Neural progenitor cell (in vitro differentiated cells): ENCODE results near the gene VPS8. TPM values are rescaled to one million over a fixed set of nuclear protein-coding genes. Genes with fewer than 3 reads are reported as not detected.

ENCODE experiments used
- DNase-seq: peaks from one replicate; pipeline ENCODE4 v3.0.0-alpha.2; 2016; ENCODE audit warnings: low spot score
- H2AFZ ChIP-seq: fragments of 200-600 bp; sonication (generic); replicated peaks from 2 replicates; pipeline ENCODE4 v1.6.1; 2016; ENCODE audit warnings: antibody characterized with exemption
- H3F3A ChIP-seq: fragments of 200-600 bp; sonication (generic); 2 replicates; pipeline ENCODE4 v1.6.1; 2016; ENCODE audit warnings: antibody characterized with exemption, low read depth
- H3K27ac ChIP-seq: fragments of 200-600 bp; sonication (generic); 2 replicates; pipeline ENCODE4 v1.5.1; 2016; ENCODE audit warnings: mild to moderate bottlenecking
- H3K27me3 ChIP-seq: fragments of 200-600 bp; sonication (generic); 2 replicates; pipeline ENCODE4 v1.6.1; 2016; ENCODE audit warnings: mild to moderate bottlenecking, moderate library complexity
- H3K36me3 ChIP-seq: fragments of 200-600 bp; sonication (generic); 2 replicates; pipeline ENCODE4 v1.5.1; 2016
- H3K4me1 ChIP-seq: fragments of 200-600 bp; sonication (generic); 2 replicates; pipeline ENCODE4 v1.6.1; 2016; ENCODE audit warnings: mixed run types
- H3K4me2 ChIP-seq: fragments of 200-600 bp; sonication (generic); 2 replicates; pipeline ENCODE4 v1.6.1; 2016
- H3K4me3 ChIP-seq: fragments of 200-600 bp; sonication (generic); 2 replicates; pipeline ENCODE4 v1.5.1; 2016
- H3K79me2 ChIP-seq: fragments of 200-600 bp; sonication (generic); 2 replicates; pipeline ENCODE4 v1.6.1; 2016; ENCODE audit warnings: low read depth
- H3K9ac ChIP-seq: fragments of 200-600 bp; sonication (generic); 2 replicates; pipeline ENCODE4 v1.6.1; 2016
- H3K9me3 ChIP-seq: fragments of 200-600 bp; sonication (generic); 2 replicates; pipeline ENCODE4 v1.5.1; 2016; ENCODE audit warnings: low read depth
- H4K20me1 ChIP-seq: fragments of 200-600 bp; sonication (generic); 2 replicates; pipeline ENCODE4 v1.6.1; 2016; ENCODE audit warnings: low read depth
- H3K27ac Mint-ChIP-seq: 3 replicates; pipeline ENCODE4 v1.8.0; 2021; ENCODE audit warnings: mixed read lengths
- H3K27me3 Mint-ChIP-seq: 2 replicates; pipeline ENCODE4 v1.8.0; 2022; ENCODE audit warnings: low read depth, mild to moderate bottlenecking, inconsistent platforms, moderate library complexity, mixed read lengths; ENCODE audit not compliant: insufficient read depth
- H3K36me3 Mint-ChIP-seq: 3 replicates; pipeline ENCODE4 v1.8.0; 2021; ENCODE audit warnings: mixed read lengths
- H3K4me1 Mint-ChIP-seq: 3 replicates; pipeline ENCODE4 v1.8.0; 2021; ENCODE audit warnings: mixed read lengths
- H3K4me3 Mint-ChIP-seq: 3 replicates; pipeline ENCODE4 v1.8.0; 2021; ENCODE audit warnings: mild to moderate bottlenecking, moderate library complexity, mixed read lengths
- H3K9me3 Mint-ChIP-seq: 3 replicates; pipeline ENCODE4 v1.8.0; 2020; ENCODE audit warnings: mixed read lengths
- EZH2 ChIP-seq: fragments of 200-600 bp; sonication (generic); IDR thresholded peaks from 2 replicates; pipeline ENCODE4 v1.6.1; 2017; ENCODE audit warnings: antibody characterized with exemption, mild to moderate bottlenecking, moderate library complexity
- EZH2phosphoT487 ChIP-seq: fragments of 200-600 bp; sonication (generic); IDR thresholded peaks from 2 replicates; pipeline ENCODE4 v1.6.1; 2017; ENCODE audit warnings: antibody characterized with exemption
- total RNA-seq: library from RNA; depleted of rRNA; stranded (reverse); fragments of >200 nt; gene quantifications from 2 replicates; pipeline ENCODE4 v1.2.3, GENCODE V29; 2015; ENCODE audit warnings: low replicate concordance
- TF ChIP-seq, protein P1 (sequence below): fragments of 200-600 bp; sonication (generic); IDR thresholded peaks from 2 replicates; pipeline ENCODE4 v1.5.1; 2017; ENCODE audit warnings: antibody characterized with exemption, mild to moderate bottlenecking

Gene VPS8
- total RNA-seq, 1 donor from 2014 or later = 93.1 TPM

DNA sequence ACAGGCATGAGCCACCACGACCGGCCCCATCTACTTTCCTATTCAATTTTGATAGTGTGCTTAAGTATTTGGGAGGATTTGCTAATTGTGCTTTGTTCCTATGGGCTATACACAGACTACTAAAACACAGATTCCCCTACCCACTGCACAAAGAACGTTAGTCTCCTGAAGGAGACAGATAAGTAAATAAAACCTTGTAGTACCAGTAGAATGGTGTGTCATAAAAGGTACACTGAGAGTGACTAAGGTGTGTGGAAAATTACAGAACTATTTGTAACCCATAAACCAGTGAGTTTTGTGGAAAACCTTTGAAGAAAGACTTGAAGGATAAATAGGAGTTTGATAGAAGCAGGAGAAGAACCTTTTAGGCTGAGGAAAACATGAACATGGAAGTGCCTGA lies 158.2 kb downstream of the VPS8 start:
- H3K4me3 ChIP-seq = no peak overlapping the region
- Mint-ChIP-seq H3K9me3 (no peaks in the 10 kb centered on the region), H3K27ac (no peak overlapping the region), H3K27me3 (no peaks in the 10 kb centered on the region), H3K4me3 (no peak overlapping the region), H3K4me1 (no peaks in the 10 kb centered on the region), H3K36me3 (peaks cover 21% of the 10 kb centered on the region)
- no peaks in the 10 kb centered on the region for H3K79me2 ChIP-seq
- no peaks in the 10 kb centered on the region for H3K27me3 ChIP-seq
- H4K20me1 ChIP-seq = no peaks in the 10 kb centered on the region
- no peak overlapping the region for H3K4me2 ChIP-seq
- H3K4me1 ChIP-seq = no peaks in the 10 kb centered on the region
- no peaks in the 10 kb centered on the region for H3F3A ChIP-seq
- H2AFZ ChIP-seq = no peak overlapping the region
- H3K9me3 ChIP-seq = no peaks in the 10 kb centered on the region
- H3K36me3 ChIP-seq = no peaks in the 10 kb centered on the region
- DNase-seq = no peak
- H3K9ac ChIP-seq = no peak overlapping the region
- TF ChIP-seq EZH2 = no peak
- TF ChIP-seq, protein P1, sequence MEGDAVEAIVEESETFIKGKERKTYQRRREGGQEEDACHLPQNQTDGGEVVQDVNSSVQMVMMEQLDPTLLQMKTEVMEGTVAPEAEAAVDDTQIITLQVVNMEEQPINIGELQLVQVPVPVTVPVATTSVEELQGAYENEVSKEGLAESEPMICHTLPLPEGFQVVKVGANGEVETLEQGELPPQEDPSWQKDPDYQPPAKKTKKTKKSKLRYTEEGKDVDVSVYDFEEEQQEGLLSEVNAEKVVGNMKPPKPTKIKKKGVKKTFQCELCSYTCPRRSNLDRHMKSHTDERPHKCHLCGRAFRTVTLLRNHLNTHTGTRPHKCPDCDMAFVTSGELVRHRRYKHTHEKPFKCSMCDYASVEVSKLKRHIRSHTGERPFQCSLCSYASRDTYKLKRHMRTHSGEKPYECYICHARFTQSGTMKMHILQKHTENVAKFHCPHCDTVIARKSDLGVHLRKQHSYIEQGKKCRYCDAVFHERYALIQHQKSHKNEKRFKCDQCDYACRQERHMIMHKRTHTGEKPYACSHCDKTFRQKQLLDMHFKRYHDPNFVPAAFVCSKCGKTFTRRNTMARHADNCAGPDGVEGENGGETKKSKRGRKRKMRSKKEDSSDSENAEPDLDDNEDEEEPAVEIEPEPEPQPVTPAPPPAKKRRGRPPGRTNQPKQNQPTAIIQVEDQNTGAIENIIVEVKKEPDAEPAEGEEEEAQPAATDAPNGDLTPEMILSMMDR = no peak
- H3K27ac ChIP-seq = no peak overlapping the region

DNA sequence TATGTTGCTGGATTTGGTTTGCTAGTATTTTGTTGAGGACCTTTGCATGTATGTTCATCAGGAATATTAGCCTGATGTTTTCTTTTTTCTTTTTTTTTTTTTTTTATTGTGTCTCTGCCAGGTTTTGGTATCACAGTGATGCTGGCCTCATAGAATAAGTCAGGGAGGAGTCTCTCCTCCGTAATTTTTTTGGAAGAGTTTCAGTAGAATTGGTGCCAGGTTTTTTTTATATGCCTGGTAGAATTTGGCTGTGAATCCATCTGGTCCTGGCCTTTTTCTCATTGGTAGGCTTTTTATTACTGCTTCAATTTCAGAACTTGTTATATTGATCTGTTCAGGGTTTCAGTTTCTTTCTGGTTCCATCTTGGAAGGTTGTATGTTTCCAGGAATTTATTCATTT lies 165.8 kb downstream of the VPS8 start:
- Histone ChIP-seq H3K9me3 (no peaks in the 10 kb centered on the region), H3K4me2 (no peak overlapping the region), H3K9ac (no peak overlapping the region), H3K27ac (no peak overlapping the region), H2AFZ (no peak overlapping the region), H3K27me3 (no peaks in the 10 kb centered on the region), H4K20me1 (no peaks in the 10 kb centered on the region), H3K4me3 (no peak overlapping the region), H3K79me2 (no peaks in the 10 kb centered on the region), H3K36me3 (no peaks in the 10 kb centered on the region), H3F3A (no peaks in the 10 kb centered on the region), H3K4me1 (no peaks in the 10 kb centered on the region)
- Mint-ChIP-seq H3K27ac (no peak overlapping the region), H3K9me3 (no peaks in the 10 kb centered on the region), H3K27me3 (no peaks in the 10 kb centered on the region), H3K36me3 (peaks cover 17% of the 10 kb centered on the region), H3K4me3 (no peak overlapping the region), H3K4me1 (no peaks in the 10 kb centered on the region)
- DNase-seq = no peak
- TF ChIP-seq EZH2phosphoT487 = no peak
- no peak for TF ChIP-seq EZH2
- TF ChIP-seq, protein P1 = no peak

DNA sequence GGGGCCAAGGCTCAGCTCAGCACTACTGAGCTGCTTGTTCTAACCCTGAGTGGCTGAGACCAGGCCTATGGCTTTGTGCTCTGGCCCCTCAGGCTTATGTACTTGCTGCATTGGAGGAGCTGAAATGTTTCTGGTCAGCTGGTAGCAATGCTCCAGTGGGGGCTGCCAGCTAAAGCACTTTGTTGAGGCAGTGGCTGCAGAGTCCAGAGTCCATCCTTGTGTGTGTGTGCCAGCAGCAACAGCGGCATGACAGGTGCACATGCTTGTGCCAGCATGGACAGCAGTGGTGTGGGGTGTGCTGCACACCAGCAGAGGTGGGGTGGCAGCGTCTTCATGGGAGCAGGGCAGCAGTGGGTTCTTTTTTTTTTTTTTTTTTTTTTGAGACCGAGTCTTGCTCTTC lies 169.1 kb downstream of the VPS8 start:
- Mint-ChIP-seq H3K9me3 (no peaks in the 10 kb centered on the region), H3K27ac (no peak overlapping the region), H3K27me3 (peaks cover 2% of the 10 kb centered on the region), H3K36me3 (peaks cover 1% of the 10 kb centered on the region), H3K4me1 (no peaks in the 10 kb centered on the region), H3K4me3 (no peak overlapping the region)
- no peaks in the 10 kb centered on the region for H4K20me1 ChIP-seq
- H3K27me3 ChIP-seq = no peaks in the 10 kb centered on the region
- H3K27ac ChIP-seq = no peak overlapping the region
- no peaks in the 10 kb centered on the region for H3K9me3 ChIP-seq
- peaks cover 4% of the 10 kb centered on the region for H3K36me3 ChIP-seq
- H3F3A ChIP-seq = no peaks in the 10 kb centered on the region
- H3K4me2 ChIP-seq = no peak overlapping the region
- TF ChIP-seq EZH2phosphoT487 = no peak
- TF ChIP-seq, protein P1 = no peak
- TF ChIP-seq EZH2 = no peak
- no peak for DNase-seq
- no peak overlapping the region for H3K9ac ChIP-seq
- H2AFZ ChIP-seq = no peak overlapping the region
- H3K79me2 ChIP-seq = no peaks in the 10 kb centered on the region
- H3K4me1 ChIP-seq = no peaks in the 10 kb centered on the region
- H3K4me3 ChIP-seq = no peak overlapping the region

DNA sequence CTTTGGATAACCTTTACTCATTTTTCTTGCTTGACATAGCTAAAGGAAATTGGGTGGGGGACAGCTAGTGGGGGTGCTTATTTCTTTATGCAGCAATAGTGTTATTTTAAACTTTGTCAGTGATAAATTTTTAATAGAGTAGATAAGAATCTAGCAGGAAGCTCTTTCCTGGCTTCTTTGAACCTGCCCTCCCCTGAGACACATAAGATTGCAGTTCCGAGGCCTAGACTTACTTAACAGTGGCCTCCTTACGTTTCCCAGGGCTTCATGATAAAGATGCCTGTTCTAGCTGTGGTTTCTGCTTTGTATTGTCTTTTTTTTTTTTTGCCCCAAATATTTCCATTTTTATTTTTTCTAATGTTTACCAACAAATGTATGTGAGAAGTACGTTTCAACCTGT lies 170.1 kb downstream of the VPS8 start:
- no peaks in the 10 kb centered on the region for H3K36me3 Mint-ChIP-seq
- no peak for DNase-seq
- no peak overlapping the region for H3K27ac ChIP-seq
- no peak overlapping the region for H2AFZ ChIP-seq
- H3K9me3 ChIP-seq = no peaks in the 10 kb centered on the region
- H3K27me3 ChIP-seq = no peaks in the 10 kb centered on the region
- H3K27me3 Mint-ChIP-seq = peaks cover 2% of the 10 kb centered on the region
- no peaks in the 10 kb centered on the region for H4K20me1 ChIP-seq
- H3F3A ChIP-seq = no peaks in the 10 kb centered on the region
- no peak overlapping the region for H3K4me3 ChIP-seq
- H3K9me3 Mint-ChIP-seq = no peaks in the 10 kb centered on the region
- no peaks in the 10 kb centered on the region for H3K79me2 ChIP-seq
- H3K9ac ChIP-seq = no peak overlapping the region
- H3K4me2 ChIP-seq = no peak overlapping the region
- H3K27ac Mint-ChIP-seq = no peak overlapping the region
- TF ChIP-seq, protein P1 = no peak
- no peak for TF ChIP-seq EZH2phosphoT487
- TF ChIP-seq EZH2 = no peak
- H3K36me3 ChIP-seq = peaks cover 4% of the 10 kb centered on the region
- no peak overlapping the region for H3K4me3 Mint-ChIP-seq
- no peaks in the 10 kb centered on the region for H3K4me1 Mint-ChIP-seq
- no peaks in the 10 kb centered on the region for H3K4me1 ChIP-seq
